Neuron (in vitro differentiated cells): ENCODE data around the gene SPRED2.

Experiments
- H2AFZ ChIP-seq: one replicate; pipeline ENCODE4 v1.6.1; 2013; ENCODE audit warnings: low read depth, mild to moderate bottlenecking, inconsistent platforms, low read length, moderate library complexity
- H3K27me3 ChIP-seq: one replicate; pipeline ENCODE4 v1.6.1; 2013; ENCODE audit warnings: low read length; ENCODE audit not compliant: insufficient read depth
- H3K36me3 ChIP-seq: one replicate; pipeline ENCODE4 v1.6.1; 2013; ENCODE audit warnings: low read length; ENCODE audit not compliant: insufficient read depth
- H3K4me1 ChIP-seq: one replicate; pipeline ENCODE4 v1.6.1; 2013; ENCODE audit warnings: low read length; ENCODE audit not compliant: insufficient read depth
- H3K4me3 ChIP-seq: 2 replicates; pipeline ENCODE4 v1.5.1; 2013; ENCODE audit warnings: mild to moderate bottlenecking, low read length, moderate library complexity
- H3K9me3 ChIP-seq: one replicate; pipeline ENCODE4 v1.6.1; 2013; ENCODE audit warnings: low read length

SPRED2 gene

GRCh38 chr2:65397122-65397521 lies 35.3 kb downstream of the SPRED2 start:
- no peak overlapping the region for H3K4me3 ChIP-seq
- no peak overlapping the region for H2AFZ ChIP-seq
- H3K9me3 ChIP-seq = no peaks in the 10 kb centered on the region
- H3K27me3 ChIP-seq = no peaks in the 10 kb centered on the region
- H3K36me3 ChIP-seq = no peaks in the 10 kb centered on the region
- H3K4me1 ChIP-seq = peaks cover 8% of the 10 kb centered on the region

GRCh38 chr2:65396348-65397026 lies 35.9 kb downstream of the SPRED2 start:
- H3K4me1 ChIP-seq = peaks cover 8% of the 10 kb centered on the region
- no peak overlapping the region for H3K4me3 ChIP-seq

GRCh38 chr2:65395621-65396347 lies 36.6 kb downstream of the SPRED2 start:
- H3K4me3 ChIP-seq = no peak overlapping the region
- H3K4me1 ChIP-seq = peaks cover 8% of the 10 kb centered on the region
- no peaks in the 10 kb centered on the region for H3K36me3 ChIP-seq
- H3K27me3 ChIP-seq = no peaks in the 10 kb centered on the region
- H3K9me3 ChIP-seq = no peaks in the 10 kb centered on the region
- H2AFZ ChIP-seq = no peak overlapping the region

More at GRCh38 chr2:65396348-65397026, 35.9 kb downstream of the SPRED2 start:
- no peaks in the 10 kb centered on the region for H3K36me3 ChIP-seq
- no peaks in the 10 kb centered on the region for H3K27me3 ChIP-seq
- no peaks in the 10 kb centered on the region for H3K9me3 ChIP-seq
- H2AFZ ChIP-seq = no peak overlapping the region

DNA sequence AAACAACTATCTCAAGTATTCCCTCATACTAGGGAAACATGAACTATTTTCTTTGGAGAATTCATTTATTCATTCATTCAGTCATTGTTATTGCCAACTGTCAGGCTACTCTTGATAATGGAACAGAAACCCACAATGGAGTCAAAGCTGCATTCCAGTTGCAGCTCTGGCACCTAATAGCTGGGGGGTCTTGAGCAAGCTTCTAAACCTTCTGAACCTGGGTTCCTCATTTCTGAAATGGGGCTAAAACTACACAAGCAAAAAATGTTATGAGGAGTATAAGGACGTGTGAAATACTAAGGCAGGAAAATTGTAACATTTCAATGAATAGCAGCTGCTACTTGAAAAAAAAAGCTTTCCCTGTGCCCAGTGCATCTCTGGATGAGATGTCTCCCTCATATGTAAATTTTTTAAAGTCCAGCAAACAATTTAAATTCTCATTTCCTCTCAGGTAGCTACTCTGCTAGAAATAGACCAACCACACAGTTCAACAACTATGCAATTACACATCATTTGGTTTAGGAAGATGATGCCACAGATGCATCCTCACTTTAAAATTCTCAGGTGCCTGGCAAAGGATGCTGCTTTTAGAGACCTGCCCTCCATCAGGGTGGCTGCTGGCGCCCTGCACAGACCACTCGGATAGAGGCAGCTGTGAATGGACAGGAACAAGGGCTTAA lies 38.5 kb downstream of the SPRED2 start:
- Histone ChIP-seq H2AFZ (no peak overlapping the region), H3K4me1 (peaks cover 13% of the 10 kb centered on the region), H3K9me3 (no peaks in the 10 kb centered on the region), H3K27me3 (no peaks in the 10 kb centered on the region), H3K4me3 (no peak overlapping the region), H3K36me3 (no peaks in the 10 kb centered on the region)

GRCh38 chr2:65393046-65393445 lies 39.4 kb downstream of the SPRED2 start:
- Histone ChIP-seq H3K9me3 (no peaks in the 10 kb centered on the region), H2AFZ (no peak overlapping the region), H3K27me3 (no peaks in the 10 kb centered on the region), H3K4me1 (peaks cover 13% of the 10 kb centered on the region), H3K4me3 (no peak overlapping the region), H3K36me3 (no peaks in the 10 kb centered on the region)

DNA sequence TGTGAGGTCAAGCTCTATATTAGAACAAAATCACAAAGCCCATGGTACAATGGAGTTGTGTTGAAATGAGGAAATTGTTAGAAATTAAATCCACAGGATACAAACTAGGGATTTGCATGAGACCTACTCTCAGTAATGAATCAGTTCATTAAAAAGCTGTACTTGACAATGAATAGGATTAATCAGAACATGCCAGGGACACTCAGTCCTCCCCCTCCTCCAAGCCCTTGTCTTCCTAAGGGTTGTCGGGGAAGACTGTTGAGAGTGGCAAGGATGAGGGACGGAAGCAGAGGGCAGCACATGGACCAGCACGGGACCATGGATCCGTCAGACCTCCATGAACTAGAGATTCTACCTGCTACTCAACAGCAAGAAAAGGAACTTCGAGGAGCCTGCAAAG lies 39.8 kb downstream of the SPRED2 start:
- no peak overlapping the region for H3K4me3 ChIP-seq
- no peaks in the 10 kb centered on the region for H3K36me3 ChIP-seq
- peaks cover 13% of the 10 kb centered on the region for H3K4me1 ChIP-seq
- no peaks in the 10 kb centered on the region for H3K27me3 ChIP-seq
- no peaks in the 10 kb centered on the region for H3K9me3 ChIP-seq
- H2AFZ ChIP-seq = no peak overlapping the region

DNA sequence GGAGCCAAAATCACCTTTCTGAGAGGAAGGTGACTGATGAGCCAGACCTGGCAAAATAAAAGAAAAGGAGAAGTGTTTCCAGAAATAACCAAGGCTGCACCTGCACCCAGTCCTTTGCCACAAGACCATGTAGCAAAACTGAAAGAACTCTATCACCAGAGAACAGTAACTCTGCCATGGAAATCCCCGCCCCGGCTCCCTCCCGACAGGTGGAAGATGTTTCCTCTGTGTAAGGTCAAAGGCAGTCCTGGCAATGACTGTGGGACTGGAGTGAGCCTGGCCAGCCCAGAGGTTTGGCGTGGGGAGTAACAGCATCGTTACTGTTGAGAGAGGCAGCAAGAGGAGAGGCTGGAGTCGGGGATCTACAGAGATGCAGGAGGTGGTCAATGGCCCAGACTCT lies 42.3 kb downstream of the SPRED2 start:
- H3K36me3 ChIP-seq = no peaks in the 10 kb centered on the region
- no peaks in the 10 kb centered on the region for H3K27me3 ChIP-seq
- H3K4me3 ChIP-seq = no peak overlapping the region
- H2AFZ ChIP-seq = no peak overlapping the region
- peaks cover 13% of the 10 kb centered on the region for H3K4me1 ChIP-seq
- H3K9me3 ChIP-seq = no peaks in the 10 kb centered on the region

DNA sequence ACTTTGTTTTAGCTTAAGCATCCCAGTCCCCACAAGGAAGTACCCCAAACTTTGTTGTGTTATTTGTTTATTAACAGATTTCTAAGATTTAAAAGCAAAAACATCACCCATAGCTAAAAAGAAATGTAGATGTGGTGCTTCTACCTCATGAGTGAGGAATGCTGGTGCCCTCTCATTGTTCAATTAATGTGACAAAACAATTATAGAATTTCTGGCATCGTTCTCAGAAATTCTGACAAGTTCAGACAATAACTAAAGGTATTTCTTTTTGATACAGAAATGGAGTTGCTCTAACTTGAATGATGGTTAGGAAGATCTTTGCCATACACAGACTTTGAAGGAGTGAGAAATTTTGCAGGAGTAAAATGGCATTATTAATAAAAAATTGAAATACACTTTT lies 42.9 kb downstream of the SPRED2 start:
- Histone ChIP-seq H2AFZ (no peak overlapping the region), H3K36me3 (no peaks in the 10 kb centered on the region), H3K4me3 (no peak overlapping the region), H3K27me3 (no peaks in the 10 kb centered on the region), H3K4me1 (peaks cover 10% of the 10 kb centered on the region), H3K9me3 (no peaks in the 10 kb centered on the region)

GRCh38 chr2:65388596-65389390 lies 43.6 kb downstream of the SPRED2 start:
- Histone ChIP-seq H3K4me1 (peaks cover 5% of the 10 kb centered on the region), H3K4me3 (no peak overlapping the region), H3K27me3 (no peaks in the 10 kb centered on the region), H3K36me3 (no peaks in the 10 kb centered on the region), H2AFZ (no peak overlapping the region), H3K9me3 (no peaks in the 10 kb centered on the region)

DNA sequence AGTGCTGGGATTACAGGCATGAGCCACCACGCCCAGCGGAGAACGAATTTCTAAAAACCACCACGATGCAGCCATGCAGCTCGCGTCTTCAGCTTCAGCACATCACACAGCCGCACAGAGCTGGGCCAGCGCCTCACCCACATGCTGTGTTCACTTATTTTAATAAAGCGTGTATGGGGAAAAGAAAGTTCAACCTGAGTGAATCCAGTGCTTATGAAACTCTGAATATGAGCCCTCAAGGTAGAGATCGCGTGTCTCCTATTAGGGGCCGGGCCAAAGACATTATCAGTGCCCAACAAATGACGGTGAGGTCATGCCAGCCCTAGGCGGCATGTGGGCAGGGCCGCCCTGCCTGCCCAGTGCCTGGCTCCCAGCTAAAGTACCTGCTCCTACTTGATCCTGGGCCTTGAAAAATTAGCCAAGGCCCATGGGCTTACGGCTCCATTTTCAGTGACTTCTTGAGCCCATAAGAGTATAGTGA lies 44.3 kb downstream of the SPRED2 start:
- Histone ChIP-seq H3K36me3 (no peaks in the 10 kb centered on the region), H3K4me3 (no peak overlapping the region), H2AFZ (no peak overlapping the region), H3K4me1 (peaks cover 5% of the 10 kb centered on the region), H3K27me3 (no peaks in the 10 kb centered on the region), H3K9me3 (no peaks in the 10 kb centered on the region)

DNA sequence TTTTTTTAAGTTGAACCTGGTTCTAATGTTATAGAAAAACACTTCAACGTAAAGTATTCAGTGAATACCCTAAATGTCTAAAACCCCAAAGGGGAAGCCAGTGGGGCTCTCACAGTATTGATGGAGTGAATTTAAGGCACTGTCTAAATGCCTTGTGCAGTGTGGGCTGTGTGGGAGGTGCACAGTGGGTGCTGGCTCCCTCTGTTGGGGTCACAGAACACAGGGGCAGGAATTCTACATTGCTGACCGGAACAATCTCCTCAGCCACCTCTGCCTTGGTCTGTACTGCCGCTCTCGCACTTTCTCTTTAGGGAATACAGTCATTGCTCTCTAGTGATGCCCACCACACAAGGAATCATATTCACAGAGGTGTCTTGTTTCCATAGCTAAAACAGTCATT lies 45.4 kb downstream of the SPRED2 start:
- peaks cover 5% of the 10 kb centered on the region for H3K4me1 ChIP-seq

GRCh38 chr2:65386344-65386743 lies 46.1 kb downstream of the SPRED2 start:
- peaks cover 5% of the 10 kb centered on the region for H3K4me1 ChIP-seq
- H2AFZ ChIP-seq = no peak overlapping the region
- no peaks in the 10 kb centered on the region for H3K36me3 ChIP-seq
- no peaks in the 10 kb centered on the region for H3K9me3 ChIP-seq
- no peaks in the 10 kb centered on the region for H3K27me3 ChIP-seq
- H3K4me3 ChIP-seq = no peak overlapping the region

More for the DNA sequence above, 45.4 kb downstream of the SPRED2 start:
- Histone ChIP-seq H3K36me3 (no peaks in the 10 kb centered on the region), H3K4me3 (no peak overlapping the region), H3K27me3 (no peaks in the 10 kb centered on the region), H2AFZ (no peak overlapping the region), H3K9me3 (no peaks in the 10 kb centered on the region)
